Panc1 (cell line): ENCODE results near the gene GRK1. TPM values are rescaled to one million over a fixed set of nuclear protein-coding genes. Genes with fewer than 3 reads are reported as not detected.
A peak's percentile ranks its signal among the peaks of the same experiment; 100 is the strongest.

Experiments used
- ATAC-seq: fragments of 200-7000 bp; cut with Tn5 transposase; 2 replicates; pipeline ENCODE4 v1.9.1; 2020; ENCODE audit warnings: mild to moderate bottlenecking, moderate library complexity
- BruUV-seq: library from RNA; stranded (reverse); fragments of 400-500 nt; replicated peaks from 2 replicates; lab custom pipeline; 2021; lab: Mats Ljungman, UMichigan
- CTCF ChIA-PET: fragments of 300-600 bp; sonication (Branson Sonifier 250); formaldehyde crosslinking; loops from one replicate; lab custom pipeline; 2022; ENCODE audit warnings: antibody characterized with exemption; lab: Charles Lee
- POLR2A ChIA-PET: fragments of 300-600 bp; sonication (Branson Sonifier 250); formaldehyde crosslinking; loops from one replicate; lab custom pipeline; 2022; ENCODE audit warnings: antibody characterized with exemption; lab: Charles Lee
- DNase-seq: peaks from one replicate; pipeline ENCODE4 v3.0.0-alpha.2; 2010; ENCODE audit warnings: low read depth, low spot score
- H3K27ac ChIP-seq: 2 replicates; pipeline ENCODE4 v1.5.1; 2011; ENCODE audit warnings: mild to moderate bottlenecking, low read length, inconsistent platforms
- H3K27me3 ChIP-seq: fragments of 200-500 bp; sonication (Bioruptor generic); 2 replicates; pipeline ENCODE4 v1.6.0; 2014; ENCODE audit warnings: low read length, inconsistent platforms; ENCODE audit not compliant: control insufficient read depth, insufficient read depth
- H3K36me3 ChIP-seq: fragments of 200-500 bp; sonication (Bioruptor generic); 2 replicates; pipeline ENCODE4 v1.5.1; 2014; ENCODE audit warnings: inconsistent platforms, mild to moderate bottlenecking, low read length, moderate library complexity; ENCODE audit not compliant: control insufficient read depth, insufficient read depth
- H3K4me1 ChIP-seq: 2 replicates; pipeline ENCODE4 v1.5.1; 2011; ENCODE audit warnings: inconsistent platforms, mild to moderate bottlenecking, low read length, moderate library complexity; ENCODE audit not compliant: control insufficient read depth, insufficient read depth
- H3K4me3 ChIP-seq, 2 experiments: 2 replicates each; pipeline ENCODE4 v1.5.1; 2011 to 2012; ENCODE audit warnings: low read depth in 2 of 2, low read length in 2 of 2, mild to moderate bottlenecking in 2 of 2, inconsistent platforms in 1 of 2, moderate library complexity in 1 of 2
- H3K9me3 ChIP-seq: fragments of 200-500 bp; sonication (Bioruptor generic); 2 replicates; pipeline ENCODE4 v1.5.1; 2014; ENCODE audit warnings: low read depth, mild to moderate bottlenecking, inconsistent platforms, low read length, moderate library complexity; ENCODE audit not compliant: control insufficient read depth, insufficient read depth
- CTCF ChIP-seq: fragments of 450-650 bp; IDR thresholded peaks from 2 replicates; pipeline ENCODE4 v1.5.1; 2017; ENCODE audit warnings: mild to moderate bottlenecking
- POLR2AphosphoS5 ChIP-seq: IDR thresholded peaks from 2 replicates; pipeline ENCODE4 v1.6.1; 2012; ENCODE audit warnings: mild to moderate bottlenecking, low read depth, low read length, moderate library complexity
- REST ChIP-seq, 2 experiments: IDR thresholded peaks; 2 replicates each; pipeline ENCODE4 v1.6.1; 2011 to 2012; ENCODE audit warnings: low read depth in 2 of 2, control low read depth in 1 of 2, low read length in 1 of 2, mild to moderate bottlenecking in 1 of 2, moderate library complexity in 1 of 2; ENCODE audit not compliant: insufficient read depth in 1 of 2
- SIN3A ChIP-seq: IDR thresholded peaks from 2 replicates; pipeline ENCODE4 v1.6.1; 2012; ENCODE audit warnings: low read depth, mild to moderate bottlenecking, low read length, moderate library complexity, borderline replicate concordance; ENCODE audit not compliant: insufficient read depth
- TCF7L2 ChIP-seq: IDR thresholded peaks from 2 replicates; pipeline ENCODE4 v1.6.1; 2011; ENCODE audit warnings: mild to moderate bottlenecking, low read depth, low read length, inconsistent platforms
- in situ Hi-C: cut with HindIII; loops from 2 replicates; pipeline ENCODE4 v1.10.0; 2016; ENCODE audit warnings: low sequenced_read_pairs, low pct_unique_long_range_greater_than_20kb
- intact Hi-C: fragments of 100-400 bp; cut with micrococcal nuclease; formaldehyde crosslinking; loops from one replicate; pipeline ENCODE4 v1.10.0; 2022; ENCODE audit not compliant: unreplicated experiment
- total RNA-seq: library from RNA; stranded (reverse); gene quantifications from one replicate; pipeline ENCODE4 v1.2.1, GENCODE V29; 2021; ENCODE audit not compliant: unreplicated experiment

The GRK1 gene
- total RNA-seq, 1 experiment from 2014 or later, result 1.8 TPM

- no peaks in the 10 kb centered on the region; the same call in 1 of the 2 replicates for H3K36me3 ChIP-seq
- no peak overlapping the region for H3K27ac ChIP-seq
- no peaks in the 10 kb centered on the region for H3K27me3 ChIP-seq
- DNase-seq (no peak), ATAC-seq (no peak)
- intact Hi-C loops, result no loop called here
- ChIA-PET POLR2A (no interaction called here), CTCF (no interaction called here)
- TF ChIP-seq CTCF, result no peak
- no peak for TF ChIP-seq SIN3A
- TF ChIP-seq REST (IDR thresholded peaks at IDR 0.05; ENCODE audit: insufficient read depth in 1 of 2, low read depth in 2 of 2, low read length in 1 of 2), result no peak
- no peak for TF ChIP-seq TCF7L2
- no peak for TF ChIP-seq POLR2AphosphoS5
- H3K4me1 ChIP-seq, result peaks cover 3% of the 10 kb centered on the region; the same call in 1 of the 2 replicates
- in situ Hi-C loops, result no loop called here
- no peaks in the 10 kb centered on the region for H3K9me3 ChIP-seq
- no peak overlapping the region for H3K4me3 ChIP-seq
- BruUV-seq, result no TSS peak
Observed at GRCh38 chr13:113622791-113623490, 44.1 kb upstream of the GRK1 start.

GRCh38 chr13:113623491-113624234, 43.4 kb upstream of the GRK1 start:
- ChIA-PET CTCF (no interaction called here), POLR2A (no interaction called here)
- BruUV-seq, result no TSS peak
- peaks cover 3% of the 10 kb centered on the region; the same call in 1 of the 2 replicates for H3K4me1 ChIP-seq
- ATAC-seq, result peak; percentile 42; the same call in 1 of the 2 replicates
- DNase-seq, result no peak
- no peaks in the 10 kb centered on the region for H3K9me3 ChIP-seq
- H3K27ac ChIP-seq, result no peak overlapping the region
- no peak overlapping the region for H3K4me3 ChIP-seq
- TF ChIP-seq TCF7L2, result no peak
- TF ChIP-seq REST (IDR thresholded peaks at IDR 0.05; ENCODE audit: insufficient read depth in 1 of 2, low read depth in 2 of 2, low read length in 1 of 2), result no peak
- TF ChIP-seq CTCF, result no peak
- TF ChIP-seq SIN3A, result no peak
- no peak for TF ChIP-seq POLR2AphosphoS5
- H3K27me3 ChIP-seq, result no peaks in the 10 kb centered on the region
- in situ Hi-C loops, result no loop called here
- intact Hi-C loops, result no loop called here
- no peaks in the 10 kb centered on the region; the same call in 1 of the 2 replicates for H3K36me3 ChIP-seq
